Chondrocyte (in vitro differentiated cells): Measurements from ENCODE around the gene IFITM1. TPM values are rescaled to one million over a fixed set of nuclear protein-coding genes. Genes with fewer than 3 reads are reported as not detected.

Experiments
- DNase-seq: peaks from one replicate; pipeline ENCODE4 v3.0.0; 2021; ENCODE audit warnings: mixed read lengths, low spot score
- H3K27ac Mint-ChIP-seq: one replicate; pipeline ENCODE4 v1.8.0; 2021; ENCODE audit warnings: mild to moderate bottlenecking, moderate library complexity, mixed read lengths; ENCODE audit not compliant: unreplicated experiment
- H3K27me3 Mint-ChIP-seq: 2 replicates; pipeline ENCODE4 v1.8.0; 2021; ENCODE audit warnings: low read depth, mixed read lengths
- H3K36me3 Mint-ChIP-seq: 2 replicates; pipeline ENCODE4 v1.8.0; 2021; ENCODE audit warnings: low read depth, mixed read lengths
- H3K4me1 Mint-ChIP-seq: 2 replicates; pipeline ENCODE4 v1.8.0; 2021; ENCODE audit warnings: low read depth, mild to moderate bottlenecking, mixed read lengths
- H3K4me3 Mint-ChIP-seq: one replicate; pipeline ENCODE4 v1.8.0; 2021; ENCODE audit warnings: mild to moderate bottlenecking, moderate library complexity, mixed read lengths; ENCODE audit not compliant: unreplicated experiment
- H3K9me3 Mint-ChIP-seq: 2 replicates; pipeline ENCODE4 v1.8.0; 2021; ENCODE audit warnings: low read depth, mixed read lengths
- total RNA-seq: library from RNA; stranded (reverse); gene quantifications from 3 replicates; pipeline ENCODE4 v1.2.1, GENCODE V29; 2021
- TF ChIP-seq, protein P1 (sequence below): fragments of 200-600 bp; sonication (generic); IDR thresholded peaks from 2 replicates; pipeline ENCODE4 v1.5.0; 2021; ENCODE audit warnings: antibody characterized with exemption, mild to moderate bottlenecking, moderate library complexity

IFITM1 gene
- total RNA-seq, 1 donor from 2014 or later: 1.6 TPM

DNA sequence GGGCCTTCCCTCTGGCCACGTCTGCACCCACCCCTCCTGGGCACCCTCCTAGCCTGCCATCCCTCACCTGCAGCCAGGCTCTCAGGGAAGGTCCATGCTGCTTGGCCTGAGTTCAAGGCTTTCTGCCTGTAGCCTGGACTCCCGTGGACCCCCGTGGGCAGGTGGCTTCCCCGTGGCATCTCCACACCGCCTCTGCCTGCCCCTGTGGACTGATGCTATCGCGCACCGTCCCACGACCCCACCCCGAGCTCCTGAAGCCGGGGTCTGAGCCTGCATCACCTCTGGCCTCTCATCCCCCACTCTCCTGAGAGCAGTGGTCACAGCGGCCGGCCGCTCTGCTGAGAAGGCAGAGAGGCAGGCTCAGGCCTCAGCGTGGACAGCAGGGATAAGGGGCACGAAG, 19.1 kb upstream of the IFITM1 start:
- DNase-seq: peak; percentile 85
- Mint-ChIP-seq H3K4me1 (peaks cover 7% of the 10 kb centered on the region), H3K27ac (no peak overlapping the region), H3K9me3 (no peaks in the 10 kb centered on the region), H3K36me3 (peaks cover 9% of the 10 kb centered on the region), H3K4me3 (no peak overlapping the region), H3K27me3 (no peaks in the 10 kb centered on the region)
- TF ChIP-seq, protein P1, sequence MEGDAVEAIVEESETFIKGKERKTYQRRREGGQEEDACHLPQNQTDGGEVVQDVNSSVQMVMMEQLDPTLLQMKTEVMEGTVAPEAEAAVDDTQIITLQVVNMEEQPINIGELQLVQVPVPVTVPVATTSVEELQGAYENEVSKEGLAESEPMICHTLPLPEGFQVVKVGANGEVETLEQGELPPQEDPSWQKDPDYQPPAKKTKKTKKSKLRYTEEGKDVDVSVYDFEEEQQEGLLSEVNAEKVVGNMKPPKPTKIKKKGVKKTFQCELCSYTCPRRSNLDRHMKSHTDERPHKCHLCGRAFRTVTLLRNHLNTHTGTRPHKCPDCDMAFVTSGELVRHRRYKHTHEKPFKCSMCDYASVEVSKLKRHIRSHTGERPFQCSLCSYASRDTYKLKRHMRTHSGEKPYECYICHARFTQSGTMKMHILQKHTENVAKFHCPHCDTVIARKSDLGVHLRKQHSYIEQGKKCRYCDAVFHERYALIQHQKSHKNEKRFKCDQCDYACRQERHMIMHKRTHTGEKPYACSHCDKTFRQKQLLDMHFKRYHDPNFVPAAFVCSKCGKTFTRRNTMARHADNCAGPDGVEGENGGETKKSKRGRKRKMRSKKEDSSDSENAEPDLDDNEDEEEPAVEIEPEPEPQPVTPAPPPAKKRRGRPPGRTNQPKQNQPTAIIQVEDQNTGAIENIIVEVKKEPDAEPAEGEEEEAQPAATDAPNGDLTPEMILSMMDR: no peak

DNA sequence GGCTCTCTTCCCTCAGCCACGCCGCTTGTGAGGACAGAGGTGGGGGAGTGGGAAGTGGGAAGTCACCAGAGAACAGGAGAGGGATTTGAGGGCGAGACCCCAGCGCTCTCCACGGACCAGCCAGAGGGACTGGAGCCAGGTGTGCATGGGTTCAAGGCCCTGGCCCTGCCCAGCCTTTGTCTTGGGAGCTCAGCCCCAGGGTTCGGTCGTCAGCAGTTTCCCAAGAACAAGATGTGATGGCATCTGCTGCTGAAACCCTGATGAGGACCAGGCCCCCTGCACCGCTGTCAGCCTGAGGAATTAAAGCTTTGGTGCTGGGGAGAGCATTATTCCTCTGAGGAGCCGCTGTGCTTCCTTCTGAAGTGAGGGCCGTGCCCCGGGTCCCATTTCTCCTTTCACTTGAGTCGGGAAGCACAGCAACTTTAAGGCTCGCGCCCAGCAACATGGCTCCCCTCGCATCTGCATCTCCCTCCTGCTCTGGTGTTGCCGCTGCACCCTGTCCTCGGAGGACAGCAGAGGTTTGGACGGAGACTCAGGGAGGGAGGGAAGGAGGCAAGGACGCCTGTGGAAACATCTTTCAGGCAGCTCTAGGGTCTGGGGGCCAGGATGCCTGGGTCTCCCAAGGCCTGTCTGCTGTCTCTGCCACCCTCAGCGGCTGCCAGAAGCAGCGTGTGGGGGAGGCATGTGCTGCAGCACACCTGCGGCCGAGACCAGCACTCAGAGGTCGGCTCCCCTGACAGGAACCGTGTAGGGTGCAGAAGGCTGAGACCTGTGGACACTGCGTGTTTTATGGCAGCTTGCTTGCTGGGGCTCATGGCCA, 18.3 kb upstream of the IFITM1 start:
- Mint-ChIP-seq H3K9me3 (no peaks in the 10 kb centered on the region), H3K27ac (no peak overlapping the region), H3K27me3 (no peaks in the 10 kb centered on the region), H3K4me1 (peaks cover 5% of the 10 kb centered on the region), H3K36me3 (peaks cover 9% of the 10 kb centered on the region), H3K4me3 (no peak overlapping the region)
- TF ChIP-seq, protein P1: no peak
- DNase-seq: peak; percentile 84

DNA sequence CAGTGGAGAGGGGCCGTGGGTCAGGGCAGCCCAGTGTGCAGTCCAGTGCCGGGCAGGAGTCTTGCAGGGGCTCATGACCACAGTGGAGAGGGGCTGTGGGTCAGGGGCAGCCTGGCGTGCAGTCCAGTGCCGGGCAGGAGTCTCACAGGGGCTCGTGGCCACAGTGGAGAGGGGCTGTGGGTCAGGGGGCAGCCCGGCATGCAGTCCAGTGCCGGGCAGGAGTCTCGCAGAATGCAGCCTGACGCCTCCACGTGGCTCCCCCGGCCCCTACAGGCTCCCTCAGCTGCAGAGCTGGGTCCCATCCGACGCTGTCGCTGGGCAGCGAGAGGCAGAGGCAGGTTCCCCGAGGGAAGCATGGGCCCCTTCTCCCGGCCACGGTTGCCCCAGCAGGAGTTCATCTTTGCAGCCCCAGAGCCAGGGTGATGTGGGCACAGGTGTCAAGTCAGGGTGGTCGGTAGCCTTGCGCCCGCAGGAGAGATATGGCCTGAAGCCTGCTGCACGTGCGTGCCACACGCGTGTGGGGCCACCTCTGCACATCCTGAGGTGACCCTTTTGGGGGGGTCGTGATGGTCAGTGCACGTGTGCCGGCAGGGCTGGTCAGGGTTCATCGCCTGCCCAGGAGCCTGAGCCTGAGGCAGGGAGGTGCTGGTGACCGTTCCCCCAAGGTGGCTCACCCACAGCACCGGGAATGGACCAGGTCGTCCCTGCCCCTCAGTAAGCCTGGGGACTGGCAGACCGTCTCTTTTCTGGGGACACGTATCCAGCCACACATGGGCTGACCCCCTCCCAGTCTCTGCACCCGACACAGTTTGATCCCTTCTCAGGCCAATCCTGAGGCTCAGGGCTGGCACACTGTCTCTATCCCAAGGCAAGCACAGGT, 17.4 kb upstream of the IFITM1 start:
- DNase-seq: peak; percentile 78
- TF ChIP-seq, protein P1: no peak
- Mint-ChIP-seq H3K4me1 (no peaks in the 10 kb centered on the region), H3K27ac (no peak overlapping the region), H3K36me3 (peaks cover 5% of the 10 kb centered on the region), H3K4me3 (no peak overlapping the region), H3K27me3 (no peaks in the 10 kb centered on the region), H3K9me3 (no peaks in the 10 kb centered on the region)

DNA sequence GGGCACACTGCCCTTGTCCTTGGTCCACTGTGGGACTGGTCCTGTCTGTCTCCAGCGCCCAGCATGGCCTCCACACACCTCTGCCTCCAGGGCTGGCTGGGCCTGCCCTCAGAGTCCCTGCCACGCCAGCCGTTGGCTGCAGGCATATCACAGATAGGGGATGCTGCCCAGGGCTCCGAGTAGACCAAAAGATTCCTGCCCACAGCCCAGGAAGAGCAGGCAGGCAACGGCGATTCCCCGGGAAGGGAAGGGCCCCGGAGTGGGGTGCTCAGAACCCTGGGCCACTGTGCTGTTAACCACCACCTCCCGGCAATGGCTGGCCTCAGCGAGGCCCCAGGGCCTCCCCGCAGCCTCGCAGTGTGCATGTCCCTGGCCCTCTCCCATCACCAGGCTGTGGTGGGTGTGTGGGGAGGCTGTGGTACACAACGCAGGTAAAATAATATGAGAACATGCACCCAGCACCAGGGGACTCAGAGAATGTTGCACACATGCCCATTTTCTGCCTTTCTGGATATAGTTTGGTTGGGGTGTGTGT, 16.7 kb upstream of the IFITM1 start:
- DNase-seq: peak; percentile 75
- H3K9me3 Mint-ChIP-seq: no peaks in the 10 kb centered on the region
- peaks cover 3% of the 10 kb centered on the region for H3K36me3 Mint-ChIP-seq
- H3K4me1 Mint-ChIP-seq: no peaks in the 10 kb centered on the region
- no peak overlapping the region for H3K4me3 Mint-ChIP-seq
- TF ChIP-seq, protein P1: no peak
- no peak overlapping the region for H3K27ac Mint-ChIP-seq
- H3K27me3 Mint-ChIP-seq: no peaks in the 10 kb centered on the region
